Measurements from ENCODE around the gene USPL1. TPM values are rescaled to one million over a fixed set of nuclear protein-coding genes. Genes with fewer than 3 reads are reported as not detected.

Gene USPL1
- total RNA-seq, 1 donor from 2014 or later, result 46.9 TPM

DNA sequence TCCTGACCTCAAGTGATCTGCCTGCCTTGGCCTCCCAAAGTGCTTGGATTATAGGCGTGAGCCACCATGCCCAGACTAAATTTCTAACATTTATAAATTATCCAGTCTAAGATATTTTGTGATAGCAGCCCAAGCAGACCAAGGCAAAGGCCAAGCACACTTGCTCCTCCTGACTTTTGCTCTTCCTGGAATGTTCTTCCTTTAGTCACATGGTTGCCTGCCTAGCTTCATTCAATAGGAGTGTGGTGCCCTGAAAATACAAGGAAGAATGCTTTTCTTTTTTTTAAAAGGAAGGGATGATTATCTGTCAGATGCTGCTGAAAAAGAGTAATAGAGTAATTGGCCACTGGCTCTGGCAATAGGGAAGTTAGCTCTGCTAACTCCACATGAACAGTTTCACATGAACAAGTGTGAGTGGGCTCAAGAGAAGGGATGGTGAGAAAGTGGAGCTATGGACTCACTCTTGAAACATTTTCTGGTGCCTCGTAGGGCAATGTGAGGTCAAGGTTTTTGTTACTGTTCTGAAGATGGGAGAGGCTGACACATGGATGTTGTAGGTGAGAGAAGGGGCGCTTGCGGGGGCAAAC is 47.1 kb downstream of the USPL1 start:
- no peak for DNase-seq

DNA sequence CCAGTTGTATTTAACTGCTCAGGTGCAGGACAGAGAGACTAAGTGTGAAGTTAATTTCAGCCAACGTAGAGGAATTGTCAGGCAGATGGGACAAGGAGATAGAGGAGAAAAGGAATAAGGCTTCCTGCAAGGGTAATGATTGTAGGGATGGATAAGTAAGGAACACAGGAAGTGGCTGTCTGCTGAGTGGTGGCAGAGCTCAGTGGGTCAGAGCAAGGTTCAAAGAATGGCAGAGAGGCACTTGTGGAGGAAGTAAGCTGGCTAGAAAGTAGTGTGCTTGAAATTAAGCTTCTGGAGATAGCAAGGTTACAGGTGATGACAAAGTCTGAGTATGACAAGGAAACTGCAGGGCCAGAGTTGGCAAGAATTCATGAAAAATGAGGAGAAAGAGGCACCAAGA is 47.9 kb downstream of the USPL1 start:
- no peak for DNase-seq

DNA sequence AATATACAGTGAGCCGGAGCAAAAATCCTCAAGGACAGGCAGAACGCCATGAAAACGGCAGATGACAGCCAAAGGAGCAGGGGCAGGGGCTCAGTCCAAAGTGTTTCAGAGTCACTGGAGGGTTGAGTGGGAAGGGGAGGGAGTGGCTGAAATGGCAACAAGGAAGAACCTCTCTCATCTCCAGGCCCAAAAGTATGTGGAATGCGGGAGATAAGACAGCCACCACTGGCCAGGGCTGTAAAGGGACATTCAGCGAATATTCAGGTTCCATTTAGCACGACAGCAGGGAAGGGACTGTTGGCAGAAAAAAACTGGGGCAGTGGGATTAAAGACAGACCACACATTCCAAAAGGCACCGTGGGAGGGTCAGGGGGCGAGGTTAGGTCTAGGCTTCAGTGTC is 48.4 kb downstream of the USPL1 start:
- DNase-seq, result no peak

DNA sequence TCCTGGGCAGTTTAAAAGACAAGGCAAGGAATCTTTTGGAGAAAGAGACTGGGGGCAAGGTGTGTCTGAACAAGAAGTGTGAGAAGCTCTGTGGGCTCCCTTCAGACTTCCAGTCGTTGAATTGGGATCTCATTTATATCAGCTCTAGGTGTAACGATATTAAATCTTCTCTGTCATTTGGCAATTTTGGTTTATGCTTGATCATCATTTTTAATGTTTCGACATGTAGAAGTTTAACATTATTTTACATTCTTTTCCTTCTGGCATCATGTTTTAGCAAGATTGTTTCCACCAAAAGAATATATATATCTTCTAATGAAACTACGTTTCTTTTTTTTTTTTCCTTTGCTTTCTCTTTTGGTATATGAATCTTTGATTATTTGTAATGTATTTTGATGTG is 49.3 kb downstream of the USPL1 start:
- no peak for DNase-seq

DNA sequence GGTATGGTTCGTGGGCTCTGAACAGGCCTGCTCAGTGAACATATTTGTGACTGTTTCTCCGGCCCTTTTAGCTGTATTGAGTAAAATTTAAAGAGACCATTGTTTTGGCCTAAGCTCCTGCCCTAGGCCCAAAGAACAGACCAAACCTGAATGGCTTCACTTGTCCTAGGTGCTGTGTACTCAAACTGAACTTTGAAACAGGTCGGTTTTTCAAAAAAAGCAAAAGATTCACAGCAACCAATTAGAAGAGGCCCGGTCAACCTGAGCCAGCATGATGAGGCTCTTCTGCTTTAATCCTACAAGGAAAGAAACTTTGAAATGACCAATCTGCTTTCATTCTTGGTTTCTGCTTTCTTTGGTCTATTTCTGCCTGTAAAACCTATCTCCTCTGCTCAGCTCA is 50.6 kb downstream of the USPL1 start:
- no peak for DNase-seq

DNA sequence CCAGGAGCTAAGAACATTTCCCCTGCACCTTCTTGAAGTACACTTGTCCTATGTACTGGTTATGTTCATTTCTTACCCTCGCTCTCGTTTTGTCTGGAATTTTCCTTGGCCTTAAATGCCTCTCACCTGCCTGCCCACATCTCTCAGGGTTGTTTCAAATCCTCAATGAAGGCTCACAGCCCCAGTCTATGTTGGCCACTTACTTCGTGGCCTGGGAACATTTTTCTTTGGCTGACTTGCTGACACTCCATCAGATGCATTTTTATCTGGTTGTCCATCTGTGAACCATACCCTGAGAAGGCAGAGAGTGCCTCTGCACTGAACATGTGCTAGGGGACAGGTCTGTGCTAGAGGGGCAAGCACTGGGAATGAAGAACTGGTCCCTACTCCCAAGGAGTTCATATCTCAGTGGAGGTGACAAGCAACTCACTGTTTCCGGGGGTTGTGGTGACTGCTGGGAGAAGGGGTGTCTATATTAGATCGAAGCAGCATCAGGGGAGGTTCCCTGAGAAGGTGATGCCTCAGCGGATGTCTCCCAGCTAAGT is 53.6 kb downstream of the USPL1 start:
- DNase-seq, result no peak

DNA sequence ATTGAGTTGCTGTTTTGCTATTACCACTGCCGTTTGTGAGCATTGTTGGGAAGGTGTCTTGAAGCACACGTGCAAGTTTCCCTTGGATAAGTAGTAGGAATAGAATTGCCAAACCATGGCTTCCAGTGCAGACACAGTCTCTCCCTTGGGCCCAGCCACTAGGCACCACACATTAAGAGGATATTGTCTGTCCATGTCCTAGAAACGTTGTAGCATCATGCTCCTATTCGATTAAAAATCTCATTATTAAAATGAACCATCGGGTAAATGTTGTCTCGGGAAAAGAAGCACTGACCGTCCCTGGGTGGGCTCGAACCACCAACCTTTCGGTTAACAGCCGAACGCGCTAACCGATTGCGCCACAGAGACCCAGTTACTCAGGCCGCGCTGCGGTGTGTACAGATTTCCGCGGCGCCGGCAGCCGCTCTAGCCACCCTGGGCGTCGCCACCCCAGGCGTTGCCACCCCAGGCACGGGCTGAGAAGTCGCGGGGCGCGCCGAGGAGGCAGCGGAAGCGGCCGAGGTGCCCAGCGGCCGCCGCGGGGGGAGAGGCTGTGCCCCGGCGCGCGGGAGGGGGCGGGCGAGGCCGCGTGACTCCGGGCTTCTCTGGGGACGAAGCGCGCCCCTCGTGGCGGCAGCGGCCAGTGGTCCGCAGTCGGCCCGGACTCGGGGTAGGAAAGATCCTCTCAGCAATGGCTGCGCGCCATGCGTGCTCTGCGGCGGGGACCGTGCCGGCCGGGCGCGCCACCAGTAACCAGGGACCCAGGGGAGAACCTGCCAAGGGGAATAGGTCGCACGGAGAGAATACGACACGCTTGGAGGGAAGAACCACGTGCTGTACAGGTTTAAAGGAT is 56.2 kb downstream of the USPL1 start:
- DNase-seq, result peak; percentile 68

DNA sequence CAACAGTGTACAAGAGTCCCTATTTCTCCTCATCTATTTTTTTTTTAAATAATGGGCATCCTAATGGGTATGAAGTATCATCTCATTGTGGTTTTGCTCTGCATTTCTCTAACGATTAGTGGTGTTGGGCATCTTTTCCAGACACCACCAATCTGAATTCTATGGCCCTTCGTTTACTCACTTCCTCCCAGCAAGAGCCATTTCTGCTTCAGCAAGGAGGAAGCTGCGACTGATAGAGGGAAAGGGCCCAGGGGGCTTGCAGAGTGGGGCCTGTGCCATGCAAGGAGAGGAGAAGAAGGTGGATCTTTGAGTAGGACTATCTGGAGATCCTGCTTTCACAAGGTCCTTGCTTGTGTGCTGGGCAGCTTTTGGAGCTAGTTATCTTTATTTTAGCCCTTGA is 58.0 kb downstream of the USPL1 start:
- no peak for DNase-seq

DNA sequence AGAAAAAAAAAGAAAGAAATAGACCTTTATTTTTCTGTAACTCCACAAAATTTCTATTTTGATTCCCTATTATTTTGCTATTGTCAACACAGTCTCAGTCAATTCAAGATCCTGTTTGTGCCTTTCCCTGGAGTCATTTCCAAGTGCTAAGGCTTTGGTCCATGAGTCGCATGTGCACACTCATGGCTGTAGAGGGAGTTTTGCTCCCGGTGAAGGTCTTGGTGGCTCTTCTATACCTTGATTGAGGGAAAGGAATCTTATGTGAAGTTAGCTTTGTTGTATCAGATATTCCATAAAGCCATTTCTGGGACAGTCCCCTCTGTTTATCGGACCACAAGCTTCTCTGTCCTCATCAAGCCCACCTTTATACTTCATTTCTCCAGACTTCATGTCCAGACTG is 59.0 kb downstream of the USPL1 start:
- DNase-seq, result no peak

DNA sequence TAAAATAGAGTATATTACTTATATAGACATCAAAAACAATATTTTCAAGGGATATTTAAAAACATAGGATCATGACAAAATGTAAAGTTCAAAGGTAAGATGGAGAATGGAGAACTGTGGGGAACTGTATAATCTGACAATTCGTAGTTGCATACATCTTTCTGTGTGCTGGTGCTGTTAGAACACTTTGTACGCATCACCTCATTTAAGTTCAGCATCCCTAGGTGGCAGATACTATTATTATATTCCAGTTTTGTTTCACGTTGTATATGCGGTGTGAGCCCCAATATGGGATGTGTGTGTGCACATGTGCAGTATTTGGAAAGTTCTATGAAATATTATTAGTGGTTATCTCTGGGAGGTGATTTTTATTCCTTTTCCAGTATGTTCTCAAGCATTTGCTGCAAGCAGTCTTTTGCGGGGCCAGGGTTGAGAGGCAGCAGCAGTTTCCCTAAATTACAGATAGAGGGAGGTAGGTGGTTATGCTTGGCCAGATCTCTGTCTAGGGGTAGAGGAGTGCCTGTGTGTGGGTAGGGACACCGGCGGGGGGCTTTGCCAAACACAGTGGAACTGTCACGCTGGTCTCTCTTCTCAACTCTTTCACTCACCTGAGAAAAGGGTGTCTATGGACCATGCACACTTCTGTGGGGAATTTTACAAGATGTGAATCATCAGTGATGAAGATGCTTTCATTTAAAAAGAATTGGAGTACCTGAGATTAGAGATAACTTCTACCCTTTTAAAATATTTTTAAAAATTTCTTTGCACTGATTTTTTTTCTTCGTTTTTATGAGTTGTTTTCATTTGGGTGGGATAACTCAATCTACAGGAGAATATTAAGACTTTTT is 62.0 kb downstream of the USPL1 start:
- DNase-seq, result peak; percentile 32

DNA sequence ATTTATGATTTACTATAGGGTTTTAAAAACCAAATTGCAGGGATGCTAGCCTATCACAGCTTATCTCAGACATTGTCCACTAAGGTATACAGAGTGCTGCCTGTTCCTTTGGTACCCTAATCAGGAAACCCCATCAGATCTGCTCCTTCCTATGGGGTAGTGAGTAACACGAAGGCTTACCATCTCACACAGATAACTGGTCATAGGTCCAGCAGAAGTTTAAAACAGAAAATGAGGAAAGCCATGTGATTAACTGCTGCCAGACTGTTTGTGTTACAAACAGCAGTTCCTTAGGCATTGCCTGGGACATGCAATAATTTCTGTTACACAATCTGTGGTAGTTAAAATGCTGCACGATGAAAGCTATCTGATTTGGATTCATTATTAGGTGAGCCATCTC is 64.1 kb downstream of the USPL1 start:
- DNase-seq, result no peak

DNA sequence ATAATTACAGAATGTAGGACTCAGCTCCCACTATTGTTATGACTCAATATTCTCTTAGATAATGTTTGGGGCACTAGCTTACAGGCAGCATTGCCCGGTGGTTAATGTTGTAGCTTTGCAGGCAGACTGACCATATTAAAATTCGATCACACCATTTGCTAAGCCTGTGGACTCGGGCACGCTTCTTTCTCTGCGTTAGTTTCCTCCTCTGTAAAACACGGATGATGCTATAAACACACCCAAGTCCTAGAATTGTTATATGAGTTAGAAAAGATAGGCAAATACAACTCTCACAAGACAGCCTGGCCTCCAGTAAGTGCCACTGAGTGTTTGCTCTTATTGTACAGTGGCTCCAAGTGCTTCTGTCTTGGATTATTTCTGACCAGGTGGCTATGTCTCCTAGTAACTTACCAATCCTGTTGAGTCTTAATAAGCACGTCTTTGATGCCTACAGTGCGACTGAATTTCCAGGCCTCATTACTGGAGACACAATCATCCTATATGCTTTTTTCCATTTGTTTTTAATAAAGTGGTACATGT is 67.7 kb downstream of the USPL1 start:
- no peak for DNase-seq

DNA sequence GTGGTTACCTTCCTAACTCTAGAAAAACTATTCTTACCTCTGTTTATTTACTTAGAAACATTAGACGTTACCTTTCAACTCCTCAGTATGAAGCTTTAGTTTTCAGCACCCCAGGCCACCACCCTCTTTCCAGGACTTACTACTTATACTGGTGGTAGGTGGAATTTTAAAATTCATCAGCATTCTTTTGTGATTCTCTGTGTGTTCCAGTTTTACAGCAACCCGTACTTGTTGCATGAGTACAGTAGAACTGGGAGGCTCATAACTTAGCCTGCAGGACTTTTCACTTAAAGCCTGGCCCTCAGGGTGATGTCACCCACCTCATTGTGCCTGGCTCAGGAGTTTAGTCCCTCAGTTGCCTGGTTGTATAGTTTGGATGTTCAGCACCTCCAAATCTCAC is 68.3 kb downstream of the USPL1 start:
- DNase-seq, result no peak

DNA sequence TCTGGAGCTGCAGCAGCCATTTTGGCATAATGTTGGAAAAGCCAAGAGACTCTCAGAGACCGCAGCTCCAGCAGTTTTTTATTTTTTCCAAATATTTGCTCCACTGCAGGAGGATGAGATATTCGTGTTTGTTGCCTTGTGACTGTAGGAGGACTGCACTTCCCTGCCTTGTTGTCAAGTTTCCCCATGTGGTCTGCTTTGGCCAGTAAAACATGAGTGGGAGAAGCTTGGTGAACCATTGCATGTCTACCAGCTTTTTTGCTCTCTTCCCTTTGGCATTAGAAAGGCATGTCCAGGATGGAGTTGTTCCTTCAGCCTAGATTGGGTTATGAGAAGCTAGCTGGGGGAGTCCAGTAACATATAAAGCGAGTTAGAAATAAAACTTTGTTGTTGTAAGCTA is 69.9 kb downstream of the USPL1 start:
- no peak for DNase-seq

DNA sequence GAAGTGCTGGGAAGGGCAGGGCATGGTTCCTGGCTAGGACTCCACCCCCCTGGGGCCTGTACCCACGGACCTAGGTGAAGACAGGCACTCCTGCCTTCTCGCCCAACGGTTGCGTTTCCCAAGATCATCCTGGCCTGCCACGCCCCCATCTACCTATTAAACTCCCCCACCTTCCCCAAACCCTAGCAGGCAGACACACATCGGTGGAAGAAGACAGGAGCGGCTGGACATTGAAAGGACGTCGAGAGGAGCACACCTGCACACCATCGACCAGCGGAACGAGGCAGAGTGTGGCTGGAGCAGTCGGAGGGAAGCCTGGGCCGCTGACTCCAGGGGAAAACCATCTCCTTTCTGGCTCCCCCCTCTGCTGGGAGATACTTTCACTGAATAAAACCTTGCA is 72.0 kb downstream of the USPL1 start:
- DNase-seq, result no peak

DNA sequence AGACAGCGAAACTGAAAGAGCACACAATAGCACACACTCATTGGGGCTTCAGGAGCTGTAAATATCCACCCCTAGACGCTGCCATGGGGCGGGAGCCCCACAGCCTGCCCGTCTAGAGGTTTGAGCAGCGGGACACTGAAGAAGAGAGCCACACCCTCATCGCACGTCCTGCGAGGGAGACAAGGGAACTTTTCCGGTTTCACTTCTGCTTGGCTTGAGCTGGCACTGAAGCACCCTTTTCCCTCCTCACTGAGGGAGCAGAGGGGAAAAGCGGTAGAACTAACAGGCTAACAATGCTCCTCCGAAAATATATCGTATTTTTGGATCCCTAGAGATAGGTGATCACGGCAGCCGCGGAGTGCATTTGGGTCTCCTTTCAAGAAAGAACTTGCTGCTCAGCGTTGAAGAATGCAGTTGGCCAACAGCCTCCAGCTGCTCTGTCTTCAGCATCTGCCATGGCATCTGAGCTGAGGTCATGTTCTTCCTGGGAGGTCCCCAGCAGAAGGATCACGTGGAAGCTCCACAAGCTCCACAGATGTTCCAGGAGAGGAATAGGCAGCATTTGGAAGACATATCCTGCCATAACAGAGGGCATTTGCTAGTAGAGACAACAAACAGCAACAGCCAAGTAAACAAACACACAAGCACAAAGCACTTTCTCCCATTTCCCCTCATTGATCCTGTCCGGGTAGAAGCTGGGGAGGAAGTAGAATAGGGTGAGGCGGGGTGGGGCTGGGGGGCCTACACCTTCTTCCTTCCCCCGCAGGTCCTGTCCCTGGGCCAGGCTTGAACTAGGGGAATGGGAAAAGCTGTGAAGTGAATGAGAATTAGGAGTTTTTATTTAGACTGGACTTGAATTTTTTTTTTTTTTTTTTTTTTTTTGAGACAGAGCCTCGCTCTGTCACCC is 72.8 kb downstream of the USPL1 start:
- no peak for DNase-seq

DNA sequence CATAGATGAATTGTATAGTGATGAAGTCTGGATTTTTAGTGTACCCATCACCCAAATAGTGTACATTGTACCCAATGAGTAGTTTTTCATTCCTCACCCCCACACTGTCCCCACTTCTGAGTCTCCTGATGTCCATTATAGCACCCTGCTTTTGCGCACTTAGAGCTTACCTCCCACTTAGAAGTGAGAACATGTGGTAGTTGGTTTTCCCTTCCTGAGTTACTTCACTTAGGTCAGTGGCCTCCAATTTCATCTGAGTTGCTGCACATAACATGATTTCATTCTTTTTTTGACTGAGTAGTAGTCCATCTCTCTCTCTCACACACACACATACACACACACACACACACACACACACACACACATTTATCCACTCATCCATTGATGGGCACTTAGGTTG is 74.4 kb downstream of the USPL1 start:
- no peak for DNase-seq

DNA sequence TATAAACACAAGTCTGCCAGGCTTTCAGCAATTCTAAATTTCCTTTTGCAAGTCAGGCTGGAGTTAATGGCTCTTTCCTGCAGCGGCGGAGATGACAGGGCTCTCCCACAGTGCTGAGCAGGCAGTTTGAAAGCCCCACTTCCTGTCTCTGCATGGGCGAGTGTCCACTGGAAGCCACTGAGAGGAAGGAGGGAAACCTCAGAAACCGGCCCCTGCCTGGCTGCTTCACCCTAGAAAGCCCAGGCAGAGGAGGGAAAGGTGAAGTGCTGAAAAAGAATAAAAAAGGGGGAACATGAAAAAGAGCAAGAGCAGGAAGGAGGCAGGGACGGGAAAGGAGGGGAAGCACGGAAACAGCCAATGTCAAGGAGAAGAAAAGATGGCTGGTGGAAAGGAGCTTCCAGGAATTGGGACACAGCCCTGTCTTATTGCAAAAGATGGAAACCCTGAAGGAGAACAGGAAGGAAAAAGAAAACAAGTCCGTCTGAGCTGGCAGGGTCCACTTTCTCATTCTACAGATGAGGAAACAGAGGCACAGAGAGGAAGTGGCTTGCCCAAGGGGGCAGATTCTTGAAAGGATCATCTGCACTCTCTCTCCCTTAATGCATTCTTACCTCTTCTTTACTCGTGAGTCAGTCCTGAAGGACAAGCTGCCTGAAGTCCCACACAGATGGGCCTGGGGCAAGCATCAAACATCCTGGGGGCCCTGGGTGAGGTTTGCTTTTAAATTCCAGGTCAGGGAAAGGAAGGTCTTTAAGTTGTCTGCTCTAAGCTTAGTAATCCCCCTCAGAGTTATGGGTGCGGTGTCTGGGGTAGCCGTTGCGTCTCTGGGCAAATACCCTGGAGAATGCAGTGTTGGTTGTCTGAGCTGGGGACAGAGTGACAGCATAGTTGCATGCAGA is 78.8 kb downstream of the USPL1 start:
- DNase-seq, result no peak

DNA sequence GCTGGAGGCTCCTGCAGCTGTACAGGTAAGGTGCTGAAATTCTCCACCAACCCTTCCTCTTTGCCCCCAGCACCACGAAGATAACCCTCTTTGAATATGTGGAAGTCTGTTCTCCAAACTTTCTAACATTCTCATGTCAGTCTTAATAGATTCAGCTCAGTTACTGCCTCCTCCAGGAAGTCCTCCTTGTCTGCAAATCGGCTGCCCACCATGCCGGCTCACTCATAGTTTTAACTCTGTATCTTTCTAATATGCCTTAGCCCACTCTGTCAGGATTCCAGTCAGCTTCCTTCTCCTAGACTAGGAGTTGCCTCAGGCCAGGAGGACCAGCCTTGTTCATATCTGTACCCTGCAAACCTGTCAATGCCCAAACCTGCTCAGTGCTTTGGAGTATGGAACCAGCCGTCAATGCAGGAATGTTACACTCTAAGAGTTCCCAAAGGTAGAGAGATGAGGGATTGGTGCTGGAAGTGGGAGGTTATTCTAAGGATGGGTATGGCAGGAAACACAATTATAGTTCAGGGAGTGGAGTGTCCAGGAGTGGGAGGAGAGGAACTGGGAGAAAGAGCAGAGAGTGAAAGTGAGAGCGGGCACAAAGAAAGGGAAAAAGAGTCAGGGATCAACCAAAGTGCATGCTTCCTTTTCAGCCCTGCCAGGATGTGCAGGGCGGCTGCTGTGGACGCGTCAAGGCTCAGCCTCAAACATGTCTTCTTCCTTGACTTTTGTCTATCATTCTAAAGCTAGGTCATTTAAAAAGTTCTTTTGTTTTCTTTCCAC is 79.6 kb downstream of the USPL1 start:
- DNase-seq, result no peak

DNA sequence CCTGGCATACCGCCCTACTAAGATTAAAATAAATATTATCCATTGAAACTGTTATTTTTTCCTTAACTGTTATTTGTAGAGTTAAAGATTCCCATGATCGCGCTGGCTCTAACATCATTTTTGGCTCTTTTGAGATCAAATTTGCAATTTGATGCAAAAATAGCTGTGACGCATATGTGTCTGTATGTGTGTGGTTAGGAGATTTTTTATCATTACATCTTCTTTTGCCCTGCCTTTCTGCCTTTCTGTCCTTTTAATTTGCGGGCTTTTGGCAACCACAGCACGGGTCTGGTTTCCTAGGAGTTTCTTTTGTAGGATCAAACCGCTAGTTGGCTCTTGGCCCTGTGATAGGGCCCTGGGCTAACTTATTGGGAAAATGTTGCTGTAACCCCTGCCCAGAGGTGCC is 80.3 kb downstream of the USPL1 start:
- DNase-seq, result no peak

Measured in occipital lobe (tissue), 2 donors.